Suprapubic skin (tissue), 4 donors: Measurements from ENCODE around the gene TMEM63B.

Source experiments
- CTCF ChIP-seq, 2 donors: fragments of 200-600 bp in 1 of 2; fragments of 450-650 bp in 1 of 2; sonication (generic) in 1 of 2; IDR thresholded peaks; one replicate each; pipeline ENCODE4 v1.5.1; 2016 to 2019; ENCODE audit warnings: antibody characterized with exemption in 2 of 2, mild to moderate bottlenecking in 1 of 2, moderate library complexity in 1 of 2
- EP300 ChIP-seq: sonication (generic); formaldehyde crosslinking; IDR thresholded peaks from one replicate; pipeline ENCODE4 v1.6.1; 2017; ENCODE audit warnings: antibody characterized with exemption
- POLR2A ChIP-seq, 2 donors: fragments of 450-650 bp; IDR thresholded peaks; one replicate each; pipeline ENCODE4 v1.6.1; 2017; ENCODE audit warnings: antibody characterized with exemption in 2 of 2, mild to moderate bottlenecking in 2 of 2, moderate library complexity in 2 of 2
- POLR2AphosphoS5 ChIP-seq, 3 donors: sonication (generic); formaldehyde crosslinking; IDR thresholded peaks; one replicate each; pipeline ENCODE4 v1.6.1; 2017; ENCODE audit warnings: antibody characterized with exemption in 3 of 3

GRCh38 chr6:44117397-44118128 is 9.8 kb upstream of the TMEM63B start:
- TF ChIP-seq CTCF (IDR thresholded peaks at IDR 0.05) (no peak), POLR2A (IDR thresholded peaks at IDR 0.05) (no peak), EP300 (no peak), POLR2AphosphoS5 (IDR thresholded peaks at IDR 0.05) (no peak)
